HepG2 (cell line): ENCODE data around the gene NDUFV1. TPM values are rescaled to one million over a fixed set of nuclear protein-coding genes. Genes with fewer than 3 reads are reported as not detected.

ENCODE experiments used
- ARID5B ChIP-seq: IDR thresholded peaks from 2 replicates; pipeline ENCODE4 v1.4.0; 2020; ENCODE audit warnings: mild to moderate bottlenecking, missing genetic modification reagents
- FOXP4 ChIP-seq: sonication (generic); formaldehyde crosslinking; IDR thresholded peaks from 2 replicates; pipeline ENCODE4 v1.4.0; 2020; ENCODE audit warnings: missing genetic modification reagents
- JUN ChIP-seq: sonication (generic); formaldehyde crosslinking; IDR thresholded peaks from 2 replicates; pipeline ENCODE4 v1.4.0; 2020; ENCODE audit warnings: mild to moderate bottlenecking, missing genetic modification reagents
- KLF15 ChIP-seq: sonication (generic); formaldehyde crosslinking; IDR thresholded peaks from 2 replicates; pipeline ENCODE4 v1.8.1; 2023; ENCODE audit warnings: borderline replicate concordance, mild to moderate bottlenecking, inconsistent platforms, missing genetic modification reagents, mixed read lengths
- PRDM15 ChIP-seq: sonication (generic); formaldehyde crosslinking; IDR thresholded peaks from 2 replicates; pipeline ENCODE4 v1.4.0; 2020; ENCODE audit warnings: missing genetic modification reagents
- RFXAP ChIP-seq: sonication (generic); formaldehyde crosslinking; IDR thresholded peaks from 2 replicates; pipeline ENCODE4 v1.4.0; 2020; ENCODE audit warnings: missing genetic modification reagents, borderline replicate concordance
- TOE1 ChIP-seq: sonication (generic); formaldehyde crosslinking; IDR thresholded peaks from 2 replicates; pipeline ENCODE4 v1.4.0; 2020; ENCODE audit warnings: mild to moderate bottlenecking, missing genetic modification reagents
- ZNF12 ChIP-seq: sonication (generic); formaldehyde crosslinking; IDR thresholded peaks from 2 replicates; pipeline ENCODE4 v1.5.0; 2020; ENCODE audit warnings: missing genetic modification reagents
- ZNF230 ChIP-seq: sonication (generic); formaldehyde crosslinking; IDR thresholded peaks from 2 replicates; pipeline ENCODE4 v1.4.0; 2020; ENCODE audit warnings: mild to moderate bottlenecking, missing genetic modification reagents
- ZNF547 ChIP-seq: sonication (generic); formaldehyde crosslinking; IDR thresholded peaks from 2 replicates; pipeline ENCODE4 v1.5.1; 2020; ENCODE audit warnings: mild to moderate bottlenecking, missing genetic modification reagents
- ZNF558 ChIP-seq: sonication (generic); formaldehyde crosslinking; IDR thresholded peaks from 2 replicates; pipeline ENCODE4 v1.9.0; 2022; ENCODE audit warnings: mild to moderate bottlenecking, missing genetic modification reagents, borderline replicate concordance
- ZNF75D ChIP-seq: sonication (generic); formaldehyde crosslinking; IDR thresholded peaks from 2 replicates; pipeline ENCODE4 v1.8.1; 2023; ENCODE audit warnings: missing genetic modification reagents, mild to moderate bottlenecking, borderline replicate concordance
- polyA plus RNA-seq, 8 experiments: library from polyadenylated mRNA; depleted of rRNA in 3 of 8; stranded (reverse) in 7 of 8; unstranded in 1 of 8; fragments of >200 nt; fragmentation: Illumina TruSeq in 4 of 8; extraction: Trizol in 4 of 8; gene quantifications; 2 replicates each; pipeline versions ENCODE4 v1.2.1 to v1.2.3, GENCODE V29; 2011 to 2016; ENCODE audit warnings: low read depth in 4 of 8, missing spikeins in 1 of 8, mixed read lengths in 1 of 8; ENCODE audit not compliant: insufficient read depth in 1 of 8
- total RNA-seq, 5 experiments: library from RNA; depleted of rRNA; stranded (reverse); fragments of >200 nt; fragmentation: Illumina TruSeq; extraction: Trizol; gene quantifications; 2 replicates each; pipeline ENCODE4 v1.2.3, GENCODE V29; 2016; ENCODE audit warnings: low read depth in 1 of 5
- TF ChIP-seq, protein P1 (sequence below): IDR thresholded peaks from 2 replicates; pipeline ENCODE4 v1.6.1; 2016; ENCODE audit warnings: low read depth

NDUFV1 gene
- total and polyA plus RNA-seq, 2 of the 13 experiments (the other 11 are each of a cell fraction or from before 2014, with no cell fraction given), result 88.9 to 137 TPM

DNA sequence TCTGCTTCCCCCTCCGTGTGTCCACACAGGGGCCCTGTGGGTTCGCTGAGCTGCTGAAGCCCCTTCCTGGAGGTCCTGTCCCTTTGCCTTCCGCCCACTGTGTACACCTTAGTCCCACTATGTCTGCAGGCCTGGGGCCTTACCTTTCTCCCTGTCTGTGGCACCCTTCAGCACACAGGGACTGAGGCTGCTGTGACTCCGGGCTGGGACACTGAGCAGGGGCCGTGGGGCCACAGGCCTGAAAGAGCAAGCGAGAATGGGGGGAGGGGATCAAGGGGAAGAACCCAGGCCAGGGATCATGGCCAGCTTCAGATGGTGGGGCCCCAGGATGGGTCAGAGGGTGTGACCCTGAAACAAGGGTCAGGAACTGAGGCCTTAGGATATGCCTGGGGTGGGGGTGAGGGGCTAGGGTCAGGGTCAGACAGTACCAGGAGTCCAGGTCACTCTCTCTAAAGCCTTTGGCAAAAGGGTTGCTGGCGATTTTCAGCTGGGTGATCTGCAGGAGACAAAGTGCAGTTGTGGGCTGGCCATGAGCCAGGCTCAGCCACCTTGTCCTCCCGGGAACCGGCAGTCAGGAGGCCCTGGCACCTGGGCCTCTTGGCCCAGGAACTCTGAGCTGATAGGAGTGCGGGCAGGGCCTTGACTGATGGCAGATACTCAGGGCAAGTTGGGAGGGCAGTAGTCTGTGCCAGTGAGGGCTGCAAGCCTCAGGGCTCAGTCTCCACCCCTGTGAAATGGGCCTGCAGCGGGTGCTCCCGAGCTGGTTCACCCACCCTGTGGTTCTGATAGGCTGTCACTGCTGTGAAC lies 25.6 kb downstream of the NDUFV1 start (continued):
- TF ChIP-seq, protein P1, sequence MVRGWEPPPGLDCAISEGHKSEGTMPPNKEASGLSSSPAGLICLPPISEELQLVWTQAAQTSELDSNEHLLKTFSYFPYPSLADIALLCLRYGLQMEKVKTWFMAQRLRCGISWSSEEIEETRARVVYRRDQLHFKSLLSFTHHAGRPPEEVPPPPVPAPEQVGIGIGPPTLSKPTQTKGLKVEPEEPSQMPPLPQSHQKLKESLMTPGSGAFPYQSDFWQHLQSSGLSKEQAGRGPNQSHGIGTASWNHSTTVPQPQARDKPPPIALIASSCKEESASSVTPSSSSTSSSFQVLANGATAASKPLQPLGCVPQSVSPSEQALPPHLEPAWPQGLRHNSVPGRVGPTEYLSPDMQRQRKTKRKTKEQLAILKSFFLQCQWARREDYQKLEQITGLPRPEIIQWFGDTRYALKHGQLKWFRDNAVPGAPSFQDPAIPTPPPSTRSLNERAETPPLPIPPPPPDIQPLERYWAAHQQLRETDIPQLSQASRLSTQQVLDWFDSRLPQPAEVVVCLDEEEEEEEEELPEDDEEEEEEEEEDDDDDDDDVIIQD (CRISPR knock-in tag), result no peak
- peak; percentile 49; the same call in 1 of the 2 replicates for TF ChIP-seq ARID5B (CRISPR knock-in tag)
- no peak for TF ChIP-seq PRDM15 (CRISPR knock-in tag)
- TF ChIP-seq ZNF547 (CRISPR knock-in tag), result no peak
- TF ChIP-seq ZNF12 (CRISPR knock-in tag), result no peak
- no peak; the same call in 1 of the 2 replicates for TF ChIP-seq ZNF558 (CRISPR knock-in tag)
- no peak for TF ChIP-seq ZNF75D (CRISPR knock-in tag)
- TF ChIP-seq KLF15 (CRISPR knock-in tag), result no peak
- no peak for TF ChIP-seq JUN (CRISPR knock-in tag)
- no peak for TF ChIP-seq RFXAP (CRISPR knock-in tag)
- 0 out of 2 replicates have a peak, but pooled peaks have one; percentile 14 for TF ChIP-seq TOE1
- TF ChIP-seq FOXP4 (CRISPR knock-in tag), result peak; percentile 47; the same call in 1 of the 2 replicates
- TF ChIP-seq ZNF230 (CRISPR knock-in tag), result peak; percentile 11; the same call in 1 of the 2 replicates
